Vagina (tissue), 2 donors: ENCODE measurements around the gene RIPPLY3.

Source experiments
- POLR2A ChIP-seq, 2 donors: fragments of 450-650 bp; IDR thresholded peaks; one replicate each; pipeline ENCODE4 v1.6.1; 2017; ENCODE audit warnings: antibody characterized with exemption in 2 of 2, mild to moderate bottlenecking in 2 of 2, moderate library complexity in 2 of 2
- POLR2AphosphoS5 ChIP-seq, 2 donors: sonication (generic); formaldehyde crosslinking; IDR thresholded peaks; one replicate each; pipeline ENCODE4 v1.9.0; 2017; ENCODE audit warnings: antibody characterized with exemption in 2 of 2, mild to moderate bottlenecking in 2 of 2, low read depth in 1 of 2; ENCODE audit not compliant: insufficient read depth in 1 of 2
- TF ChIP-seq, protein P1 (sequence below), 3 experiments: fragments of 450-650 bp in 2 of 3; fragments of 200-600 bp in 1 of 3; sonication (generic) in 1 of 3; IDR thresholded peaks; one replicate each; pipeline ENCODE4 v1.5.1; 2017 to 2019; ENCODE audit warnings: antibody characterized with exemption in 3 of 3, mild to moderate bottlenecking in 2 of 3, moderate library complexity in 2 of 3

DNA sequence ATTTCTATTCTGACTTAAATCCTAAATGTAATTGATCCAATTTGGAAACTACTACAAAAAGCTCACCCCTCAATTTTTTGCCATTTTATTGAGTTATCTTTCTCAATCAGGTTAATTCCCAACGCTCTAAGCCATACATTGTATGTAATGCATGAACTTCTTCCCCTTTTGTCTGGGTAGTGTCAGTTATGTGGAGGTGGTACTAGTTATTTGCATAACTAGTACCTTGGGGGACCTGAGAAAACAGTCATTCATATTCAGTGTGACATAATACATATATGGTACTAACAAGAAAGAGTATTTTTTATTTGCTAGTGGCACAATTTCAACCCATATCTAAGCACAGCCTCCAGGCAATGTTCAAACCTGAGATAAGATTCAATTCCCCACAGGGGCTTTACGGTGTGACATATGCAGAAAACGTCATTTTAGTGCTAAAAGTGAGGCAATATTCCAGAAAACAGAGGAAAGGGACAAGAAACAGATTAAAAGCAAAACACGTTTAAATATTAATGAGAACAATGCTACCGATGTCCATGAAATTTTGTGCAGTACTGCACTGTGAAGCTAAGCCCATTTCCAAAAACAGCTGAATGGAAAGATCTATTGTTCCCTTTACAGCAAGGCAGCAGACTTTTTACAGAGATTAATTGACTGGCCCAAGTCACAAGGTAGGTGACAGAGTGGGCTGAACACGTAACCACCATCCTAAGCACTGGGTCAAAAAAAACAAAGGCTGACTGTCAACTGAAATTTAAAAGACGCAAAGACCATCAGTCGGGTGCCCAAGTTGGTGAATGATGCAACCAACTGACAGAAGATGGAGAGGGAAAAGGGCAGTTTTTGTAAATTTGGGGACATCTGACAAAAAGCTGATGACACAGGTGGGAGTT, 41.4 kb upstream of the RIPPLY3 start:
- TF ChIP-seq, protein P1, sequence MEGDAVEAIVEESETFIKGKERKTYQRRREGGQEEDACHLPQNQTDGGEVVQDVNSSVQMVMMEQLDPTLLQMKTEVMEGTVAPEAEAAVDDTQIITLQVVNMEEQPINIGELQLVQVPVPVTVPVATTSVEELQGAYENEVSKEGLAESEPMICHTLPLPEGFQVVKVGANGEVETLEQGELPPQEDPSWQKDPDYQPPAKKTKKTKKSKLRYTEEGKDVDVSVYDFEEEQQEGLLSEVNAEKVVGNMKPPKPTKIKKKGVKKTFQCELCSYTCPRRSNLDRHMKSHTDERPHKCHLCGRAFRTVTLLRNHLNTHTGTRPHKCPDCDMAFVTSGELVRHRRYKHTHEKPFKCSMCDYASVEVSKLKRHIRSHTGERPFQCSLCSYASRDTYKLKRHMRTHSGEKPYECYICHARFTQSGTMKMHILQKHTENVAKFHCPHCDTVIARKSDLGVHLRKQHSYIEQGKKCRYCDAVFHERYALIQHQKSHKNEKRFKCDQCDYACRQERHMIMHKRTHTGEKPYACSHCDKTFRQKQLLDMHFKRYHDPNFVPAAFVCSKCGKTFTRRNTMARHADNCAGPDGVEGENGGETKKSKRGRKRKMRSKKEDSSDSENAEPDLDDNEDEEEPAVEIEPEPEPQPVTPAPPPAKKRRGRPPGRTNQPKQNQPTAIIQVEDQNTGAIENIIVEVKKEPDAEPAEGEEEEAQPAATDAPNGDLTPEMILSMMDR (IDR thresholded peaks at IDR 0.05), result no peak
- TF ChIP-seq POLR2A (IDR thresholded peaks at IDR 0.05), result no peak
- no peak for TF ChIP-seq POLR2AphosphoS5 (IDR thresholded peaks at IDR 0.05; ENCODE audit: insufficient read depth in 1 of 2, low read depth in 1 of 2)
